ENCODE measurements around the gene ADAMTSL1. TPM values are rescaled to one million over a fixed set of nuclear protein-coding genes. Genes with fewer than 3 reads are reported as not detected.

The ADAMTSL1 gene
- total and polyA plus RNA-seq, 2 of the 8 experiments (the other 6 are each of a cell fraction or from before 2014, with no cell fraction given) = 0.84 to 1.1 TPM

DNA sequence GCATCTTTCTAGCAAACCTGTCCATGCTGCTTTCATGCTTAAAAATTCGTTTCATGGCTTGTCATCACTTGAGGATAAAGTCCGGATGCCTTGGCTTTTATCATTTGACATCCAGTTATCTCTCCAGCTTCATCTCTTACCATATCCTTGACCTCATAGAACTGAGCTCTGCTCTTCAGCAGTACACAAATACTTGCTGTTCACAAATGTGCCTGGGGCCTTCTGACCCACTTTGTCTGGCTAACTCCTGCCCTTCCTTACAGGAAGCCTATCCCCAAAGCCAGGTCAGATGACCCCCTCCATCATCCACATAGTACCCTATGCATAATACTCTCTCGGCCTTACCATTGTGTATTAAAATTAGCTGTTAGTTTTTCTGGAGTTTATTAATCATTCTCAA lies 310.0 kb downstream of the ADAMTSL1 start:
- Histone ChIP-seq H3K23me2 (ENCODE audit: low read depth, low read length) (no peaks in the 10 kb centered on the region), H4K8ac (ENCODE audit: extremely low read depth, insufficient read depth, low read length) (no peak overlapping the region), H3K14ac (ENCODE audit: insufficient read length) (no peak overlapping the region), H2BK120ac (replicated peaks; ENCODE audit: low read depth, low read length) (no peak overlapping the region), H2BK20ac (ENCODE audit: low read length) (no peak overlapping the region), H3K4me3 (ENCODE audit: extremely low read depth in 1 of 4, insufficient read depth in 2 of 4, low read depth in 3 of 4, low read length in 4 of 4) (no peak overlapping the region), H3K36me3 (ENCODE audit: control insufficient read depth in 2 of 4, insufficient read depth in 4 of 4, low read length in 3 of 4) (no peaks in the 10 kb centered on the region), H3K27ac (ENCODE audit: low read depth, low read length) (no peak overlapping the region), H2AFZ (ENCODE audit: low read length) (no peak overlapping the region), H3K79me2 (ENCODE audit: control insufficient read depth in 1 of 2, insufficient read depth in 2 of 2, low read length in 2 of 2) (no peaks in the 10 kb centered on the region), H4K91ac (replicated peaks; ENCODE audit: insufficient read length, low read length) (no peak overlapping the region), H3K4ac (replicated peaks; ENCODE audit: insufficient read length, low read depth, low read length) (no peak overlapping the region), H2AK5ac (ENCODE audit: low read depth, low read length) (no peak overlapping the region), H4K5ac (ENCODE audit: insufficient read length, low read depth, low read length) (no peak overlapping the region), H3K4me2 (ENCODE audit: insufficient read depth in 1 of 2, low read depth in 2 of 2, low read length in 2 of 2) (no peak overlapping the region), H2BK12ac (ENCODE audit: low read depth, low read length) (no peak overlapping the region), H3K9ac (replicated peaks in 1 of 4; ENCODE audit: extremely low read depth in 1 of 4, low read depth in 3 of 4, low read length in 3 of 4) (no peak overlapping the region), H4K20me1 (replicated peaks in 1 of 2; ENCODE audit: control insufficient read depth in 1 of 2, insufficient read depth in 2 of 2, low read length in 2 of 2) (no peaks in the 10 kb centered on the region), H3K18ac (ENCODE audit: extremely low read depth, low read length) (no peak overlapping the region), H3K23ac (ENCODE audit: insufficient read length) (no peak overlapping the region), H3K27me3 (replicated peaks in 1 of 4; ENCODE audit: control insufficient read depth in 3 of 4, extremely low read depth in 1 of 4, insufficient read depth in 3 of 4, low read length in 3 of 4) (no peaks in the 10 kb centered on the region), H2BK15ac (ENCODE audit: low read length) (no peak overlapping the region), H3K79me1 (ENCODE audit: low read depth, low read length) (no peaks in the 10 kb centered on the region), H3K4me1 (replicated peaks in 1 of 4; ENCODE audit: control insufficient read depth in 3 of 4, insufficient read depth in 4 of 4, low read length in 3 of 4) (no peaks in the 10 kb centered on the region), H3K56ac (replicated peaks; ENCODE audit: insufficient read length, low read depth, low read length) (no peak overlapping the region), H2BK5ac (ENCODE audit: low read depth, low read length) (no peak overlapping the region), H3K9me3 (ENCODE audit: insufficient read depth in 2 of 2, low read depth in 1 of 2, low read length in 1 of 2) (no peaks in the 10 kb centered on the region)
- ChIA-PET CTCF (ENCODE audit: partially characterized antibody) (interaction anchor here (0.8 to 1.3 kb wide), 2 partner anchors 9 to 58 kb away, joined by 3 to 4 read pairs; no protein-coding TSS in a partner anchor), POLR2A (ENCODE audit: partially characterized antibody) (no interaction called here)
- WGBS, 2 experiments (ENCODE audit: extremely low coverage in 1 of 2, insufficient coverage in 1 of 2, insufficient read length in 1 of 2, insufficient replicate concordance in 2 of 2, low coverage in 1 of 2, low lambda C conversion rate in 2 of 2, missing lambda C conversion rate in 1 of 2) = 98% methylated on average over 3 of the region's 3 CpGs; no CpG with 5 or more reads in 1 of the 2 experiments
- FAIRE-seq (no peak), DNase-seq (ENCODE audit: low read depth in 1 of 2, low spot score in 2 of 2) (no peak)
- no peak for TF ChIP-seq CEBPB (IDR thresholded peaks at IDR 0.05; ENCODE audit: low read depth, low read length)
- no peak for TF ChIP-seq EP300 (IDR thresholded peaks at IDR 0.05; ENCODE audit: borderline replicate concordance in 1 of 2, low read depth in 2 of 2, low read length in 2 of 2)
- no peak for TF ChIP-seq RNF2 (IDR thresholded peaks at IDR 0.05; ENCODE audit: borderline replicate concordance, low read depth, low read length, missing control alignments, poor library complexity, severe bottlenecking)
- no peak for TF ChIP-seq EZH2 (IDR thresholded peaks at IDR 0.05; ENCODE audit: low read depth, low read length, severe bottlenecking)
- no peak for TF ChIP-seq SRF (IDR thresholded peaks at IDR 0.05; ENCODE audit: low read depth, low read length)
- no peak for TF ChIP-seq POU5F1 (IDR thresholded peaks at IDR 0.05; ENCODE audit: low read depth, low read length)
- TF ChIP-seq POLR2A (IDR thresholded peaks at IDR 0.05; ENCODE audit: control extremely low read depth in 1 of 2, low read depth in 2 of 2, low read length in 2 of 2) = no peak
- no peak for TF ChIP-seq ZNF274 (IDR thresholded peaks at IDR 0.05; ENCODE audit: borderline replicate concordance, extremely low read depth, low read length)
- TF ChIP-seq, protein P1, sequence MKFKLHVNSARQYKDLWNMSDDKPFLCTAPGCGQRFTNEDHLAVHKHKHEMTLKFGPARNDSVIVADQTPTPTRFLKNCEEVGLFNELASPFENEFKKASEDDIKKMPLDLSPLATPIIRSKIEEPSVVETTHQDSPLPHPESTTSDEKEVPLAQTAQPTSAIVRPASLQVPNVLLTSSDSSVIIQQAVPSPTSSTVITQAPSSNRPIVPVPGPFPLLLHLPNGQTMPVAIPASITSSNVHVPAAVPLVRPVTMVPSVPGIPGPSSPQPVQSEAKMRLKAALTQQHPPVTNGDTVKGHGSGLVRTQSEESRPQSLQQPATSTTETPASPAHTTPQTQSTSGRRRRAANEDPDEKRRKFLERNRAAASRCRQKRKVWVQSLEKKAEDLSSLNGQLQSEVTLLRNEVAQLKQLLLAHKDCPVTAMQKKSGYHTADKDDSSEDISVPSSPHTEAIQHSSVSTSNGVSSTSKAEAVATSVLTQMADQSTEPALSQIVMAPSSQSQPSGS (IDR thresholded peaks at IDR 0.05; ENCODE audit: low read length) = no peak
- no peak for TF ChIP-seq KDM5A (IDR thresholded peaks at IDR 0.05; ENCODE audit: low read length)
- TF ChIP-seq TBP (IDR thresholded peaks at IDR 0.05; ENCODE audit: low read depth, low read length) = no peak
- no peak for TF ChIP-seq HDAC6 (IDR thresholded peaks at IDR 0.05; ENCODE audit: low read depth, low read length)
- no peak for TF ChIP-seq SIX5 (IDR thresholded peaks at IDR 0.05; ENCODE audit: low read depth, low read length)

Measured in H1 (cell line).